Heart left ventricle (tissue), 16 donors: ENCODE data around the gene VPS35L. TPM values are rescaled to one million over a fixed set of nuclear protein-coding genes. Genes with fewer than 3 reads are reported as not detected.

Source experiments
- ATAC-seq, 4 donors: fragments of 200-7000 bp; cut with Tn5 transposase; one replicate each; pipeline ENCODE4 v1.9.1; 2020 to 2022; ENCODE audit warnings: moderate library complexity in 4 of 4, mild to moderate bottlenecking in 3 of 4, moderate number of reproducible peaks in 1 of 4
- DNase-seq, 5 donors: peaks; one replicate each; pipeline ENCODE4 v3.0.0-alpha.2; 2020
- H3K27ac ChIP-seq, 12 donors: fragments of 200-600 bp; sonication (generic) in 4 of 12; one replicate each; pipeline versions ENCODE4 v1.5.0 to v1.8.0; 2016 to 2022; ENCODE audit warnings: mild to moderate bottlenecking in 2 of 12
- H3K27me3 ChIP-seq, 9 donors: fragments of 200-600 bp; sonication (generic) in 2 of 9; one replicate each; pipeline versions ENCODE4 v1.5.1 to v1.8.0; 2016 to 2022; ENCODE audit warnings: mild to moderate bottlenecking in 3 of 9
- H3K36me3 ChIP-seq, 9 donors: fragments of 200-600 bp; sonication (generic) in 2 of 9; one replicate each; pipeline versions ENCODE4 v1.5.0 to v1.8.0; 2018 to 2022; ENCODE audit warnings: mild to moderate bottlenecking in 2 of 9
- H3K4me1 ChIP-seq, 12 donors: fragments of 200-600 bp; sonication (generic) in 4 of 12; one replicate each; pipeline versions ENCODE4 v1.5.0 to v1.8.0; 2016 to 2022; ENCODE audit warnings: mild to moderate bottlenecking in 3 of 12
- H3K4me3 ChIP-seq, 12 donors: fragments of 200-600 bp; sonication (generic) in 4 of 12; one replicate each; pipeline versions ENCODE4 v1.5.0 to v1.8.0; 2017 to 2022; ENCODE audit warnings: mild to moderate bottlenecking in 9 of 12, moderate library complexity in 4 of 12
- H3K9me3 ChIP-seq, 12 donors: fragments of 200-600 bp; sonication (generic) in 4 of 12; one replicate each; pipeline versions ENCODE4 v1.5.0 to v1.8.0; 2016 to 2022; ENCODE audit warnings: mild to moderate bottlenecking in 1 of 12
- POLR2A ChIP-seq, 2 donors: fragments of 450-650 bp; IDR thresholded peaks; one replicate each; pipeline ENCODE4 v1.6.1; 2017; ENCODE audit warnings: antibody characterized with exemption in 2 of 2, mild to moderate bottlenecking in 2 of 2, moderate library complexity in 2 of 2
- WGBS, 4 donors: extraction: QIAGEN DNeasy Blood & Tissue Kit in 2 of 4; methylation state at CpG; one replicate each; pipeline versions ENCODE4 v1.1.5 to v1.1.7; 2013 to 2018; 5-methylcytosine and 5-hydroxymethylcytosine counted together
- intact Hi-C, 10 donors: fragments of 100-400 bp; cut with DNase I; formaldehyde crosslinking; loops; one replicate each; pipeline versions ENCODE4 v1.11.1 to v1.14.2; 2022
- polyA plus RNA-seq, 2 donors: library from polyadenylated mRNA; stranded (reverse); fragments of 200-250 nt; gene quantifications; one replicate each; pipeline ENCODE4 v1.2.3, GENCODE V29; 2013
- total RNA-seq, 9 donors: library from RNA; depleted of rRNA in 2 of 9; stranded (reverse); fragments of >200 nt in 2 of 9; fragmentation: NEBNext Ultra II Directional in 3 of 9; extraction: Animal tissue kit (Norgen Biotek cat#: 25700) in 3 of 9; gene quantifications; one replicate each; pipeline versions ENCODE4 v1.1.0 to v1.2.4, GENCODE V29; 2016 to 2023
- TF ChIP-seq, protein P1 (sequence below), 12 donors: fragments of 200-600 bp; sonication (generic) in 4 of 12; IDR thresholded peaks; one replicate each; pipeline versions ENCODE4 v1.5.0 to v1.8.0; 2018 to 2022; ENCODE audit warnings: antibody characterized with exemption in 12 of 12, mild to moderate bottlenecking in 5 of 12
- donor health status: ischemic (EF 13 %, LVEDD 7.1; RV severe dilation, severe dysfunction).
- donor health status: healthy with polysubstance abuse.
- donor health status: DM: no; HTN: yes; CAD: no.
- donor health status: DM: no; HTN: no; CAD: no.
- donor health status: ischemic (EF 25% LVEDD 6.9; RV normal size, moderate dysfunction).
- donor health status: ischemic (EF 25% LVEDD 5.7; RV mildly dilated, moderate dysfunction).
- donor health status: healthy.
- donor health status: DM: yes; HTN: yes; CAD: no.
- donor health status: ischemic (EF 35%, LVEDD 5.7; RV mildly dilated, moderate dysfunction).
- donor health status: nonischemic (EF 11% LVEDD 7.7; RV severe dilation, severe dysfunction).
- donor health status: DM: yes; HTN: yes; CAD: no.
- donor health status: PGD.
- donor health status: ischemic (EF 29% LVEDD 5.4; RV normal size, mild dysfunction).
- donor health status: nonischemic (EF 23%, LVEDD 6.1; RV moderate dilation, normal function).

The VPS35L gene
- total and polyA plus RNA-seq, 11 donors: 13.7 to 47.3 (median 24.4) TPM

DNA sequence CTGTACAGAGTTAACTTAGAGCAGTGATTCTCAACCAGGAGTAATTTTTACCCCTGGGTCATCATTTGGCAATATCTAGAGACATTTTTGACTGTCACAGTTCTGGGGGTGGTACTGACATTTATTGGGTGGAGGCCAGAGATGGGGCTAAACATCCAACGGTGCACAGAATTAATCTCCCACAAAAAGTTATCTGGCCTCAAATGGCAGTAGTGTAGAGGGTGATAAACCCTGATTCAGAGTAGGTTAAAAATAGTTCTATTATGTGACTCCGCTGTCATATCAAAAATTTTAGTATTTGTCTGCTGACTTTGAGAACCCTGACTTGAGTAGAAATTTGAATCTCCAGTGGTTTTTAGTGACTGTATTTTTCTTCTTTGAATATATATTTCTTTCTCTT is 19.1 kb downstream of the VPS35L start:
- DNase-seq (no peak), ATAC-seq (peak in 1 of 4 donors; percentile 33)
- intact Hi-C loops: no loop called here
- Histone ChIP-seq H3K4me1 (peaks cover 0 to 20% (median 0%) of the 10 kb centered on the region in 12 donors), H3K27me3 (no peaks in the 10 kb centered on the region), H3K27ac (peak overlapping the region in 5 of 12 donors; percentile 18 to 54 (median 25)), H3K4me3 (no peak overlapping the region), H3K9me3 (no peaks in the 10 kb centered on the region), H3K36me3 (peaks cover 0 to 97% (median 93%) of the 10 kb centered on the region in 9 donors)
- TF ChIP-seq POLR2A (IDR thresholded peaks at IDR 0.05): no peak
- WGBS, 4 donors: 37 to 44% (median 42%) methylated on average over 2 of the region's 2 CpGs

DNA sequence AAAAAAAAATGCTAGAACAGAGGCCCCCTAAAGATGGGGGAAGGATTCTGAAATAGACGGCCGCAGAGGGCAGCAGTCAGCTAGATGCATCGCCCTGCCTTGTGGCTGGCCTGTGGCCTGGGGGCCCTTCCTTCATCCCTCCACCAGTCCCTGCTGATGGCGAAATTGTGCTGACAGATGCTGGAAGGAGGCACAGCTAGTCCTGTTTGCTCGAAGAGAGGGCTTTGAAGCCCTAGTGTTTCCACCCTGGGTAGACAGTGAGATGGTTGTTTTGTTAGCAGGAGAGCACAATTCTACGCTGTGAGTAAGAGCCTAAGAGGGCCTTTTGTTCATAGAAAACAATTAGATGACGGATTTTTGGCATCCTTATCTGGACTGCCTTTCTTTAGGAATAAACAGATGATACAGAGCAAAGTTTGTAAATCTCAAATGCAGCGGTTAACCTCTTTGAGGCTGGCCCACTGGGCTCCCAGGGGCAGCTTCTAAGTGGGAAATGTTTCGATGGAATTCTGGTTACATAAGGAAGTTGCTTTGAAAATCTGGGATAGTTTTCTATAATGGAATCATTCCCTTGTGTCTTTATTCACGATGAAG is 23.0 kb downstream of the VPS35L start:
- no peak for TF ChIP-seq POLR2A (IDR thresholded peaks at IDR 0.05)
- intact Hi-C loops: no loop called here
- WGBS, 4 donors: 89 to 92% (median 90%) methylated on average over 10 of the region's 10 CpGs
- peaks cover 0 to 9% (median 0%) of the 10 kb centered on the region in 12 donors for H3K9me3 ChIP-seq
- no peaks in the 10 kb centered on the region for H3K27me3 ChIP-seq
- H3K4me3 ChIP-seq: no peak overlapping the region
- DNase-seq: no peak
- peaks cover 0 to 20% (median 0%) of the 10 kb centered on the region in 12 donors for H3K4me1 ChIP-seq
- no peak for ATAC-seq
- H3K27ac ChIP-seq: peak overlapping the region in 8 of 12 donors; percentile 13 to 57 (median 45)
- H3K36me3 ChIP-seq: peaks cover 0 to 97% (median 93%) of the 10 kb centered on the region in 9 donors

GRCh38 chr16:19582050-19582831 is 26.7 kb downstream of the VPS35L start:
- H3K4me1 ChIP-seq: peaks cover 0 to 12% (median 0%) of the 10 kb centered on the region in 12 donors
- H3K9me3 ChIP-seq: peaks cover 0 to 9% (median 0%) of the 10 kb centered on the region in 12 donors
- intact Hi-C loops: loop anchor here in 3 of 10 donors (5.0 kb wide), 1 partner anchor 305 kb away; no protein-coding TSS in a partner anchor
- 83 to 88% (median 85%) methylated on average over 10 of the region's 10 CpGs for WGBS, 4 donors
- no peak for DNase-seq
- no peaks in the 10 kb centered on the region for H3K27me3 ChIP-seq
- TF ChIP-seq, protein P1, sequence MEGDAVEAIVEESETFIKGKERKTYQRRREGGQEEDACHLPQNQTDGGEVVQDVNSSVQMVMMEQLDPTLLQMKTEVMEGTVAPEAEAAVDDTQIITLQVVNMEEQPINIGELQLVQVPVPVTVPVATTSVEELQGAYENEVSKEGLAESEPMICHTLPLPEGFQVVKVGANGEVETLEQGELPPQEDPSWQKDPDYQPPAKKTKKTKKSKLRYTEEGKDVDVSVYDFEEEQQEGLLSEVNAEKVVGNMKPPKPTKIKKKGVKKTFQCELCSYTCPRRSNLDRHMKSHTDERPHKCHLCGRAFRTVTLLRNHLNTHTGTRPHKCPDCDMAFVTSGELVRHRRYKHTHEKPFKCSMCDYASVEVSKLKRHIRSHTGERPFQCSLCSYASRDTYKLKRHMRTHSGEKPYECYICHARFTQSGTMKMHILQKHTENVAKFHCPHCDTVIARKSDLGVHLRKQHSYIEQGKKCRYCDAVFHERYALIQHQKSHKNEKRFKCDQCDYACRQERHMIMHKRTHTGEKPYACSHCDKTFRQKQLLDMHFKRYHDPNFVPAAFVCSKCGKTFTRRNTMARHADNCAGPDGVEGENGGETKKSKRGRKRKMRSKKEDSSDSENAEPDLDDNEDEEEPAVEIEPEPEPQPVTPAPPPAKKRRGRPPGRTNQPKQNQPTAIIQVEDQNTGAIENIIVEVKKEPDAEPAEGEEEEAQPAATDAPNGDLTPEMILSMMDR (IDR thresholded peaks at IDR 0.05): no peak
- TF ChIP-seq POLR2A (IDR thresholded peaks at IDR 0.05): no peak
- no peak overlapping the region for H3K4me3 ChIP-seq
- no peak for ATAC-seq
- H3K36me3 ChIP-seq: peaks cover 0 to 97% (median 72%) of the 10 kb centered on the region in 9 donors
- no peak overlapping the region for H3K27ac ChIP-seq

GRCh38 chr16:19583665-19584300 is 28.3 kb downstream of the VPS35L start:
- DNase-seq: no peak
- peaks cover 0 to 11% (median 4%) of the 10 kb centered on the region in 12 donors for H3K4me1 ChIP-seq
- peaks cover 0 to 9% (median 0%) of the 10 kb centered on the region in 12 donors for H3K9me3 ChIP-seq
- no peak overlapping the region for H3K4me3 ChIP-seq
- H3K27me3 ChIP-seq: no peaks in the 10 kb centered on the region
- no peak overlapping the region for H3K27ac ChIP-seq
- 48 to 52% (median 51%) methylated on average over 5 of the region's 5 CpGs for WGBS, 4 donors
- intact Hi-C loops: loop anchor here in 3 of 10 donors (5.0 kb wide), 1 partner anchor 304 kb away; no protein-coding TSS in a partner anchor
- TF ChIP-seq, protein P1 (IDR thresholded peaks at IDR 0.05): peak; percentile 70 to 89 (median 77)
- TF ChIP-seq POLR2A (IDR thresholded peaks at IDR 0.05): no peak
- peak in 3 of 4 donors; percentile 46 to 62 (median 58) for ATAC-seq
- peaks cover 0 to 83% (median 57%) of the 10 kb centered on the region in 9 donors for H3K36me3 ChIP-seq
